ENCODE measurements around the gene PPP4R3B.

PPP4R3B gene

DNA sequence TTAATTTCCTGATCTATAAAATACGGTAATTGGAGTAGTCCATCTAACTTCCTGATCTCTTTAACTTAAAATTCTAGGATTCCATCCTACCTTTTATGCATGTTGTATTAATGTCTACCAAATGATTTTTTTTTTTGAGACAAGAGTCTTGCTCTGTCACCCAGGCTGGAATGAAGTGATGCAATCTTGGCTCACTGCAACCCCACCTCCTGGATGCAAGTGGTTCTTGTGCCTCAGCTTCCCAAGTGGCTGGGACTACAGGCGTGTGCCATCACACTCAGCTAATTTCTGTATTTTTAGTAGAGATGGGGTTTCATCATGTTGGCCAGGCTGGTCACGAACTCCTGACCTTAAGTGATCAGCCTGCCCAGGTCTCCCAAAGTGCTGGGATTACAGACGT, 50.1 kb downstream of the PPP4R3B start:
- peaks cover 50 to 77% (median 54%) of the 10 kb centered on the region in 3 donors for H3K36me3 ChIP-seq
- DNase-seq = no peak
- intact Hi-C loops (cut with DNase I; ENCODE audit: low total_unique reads) = no loop called here

DNA sequence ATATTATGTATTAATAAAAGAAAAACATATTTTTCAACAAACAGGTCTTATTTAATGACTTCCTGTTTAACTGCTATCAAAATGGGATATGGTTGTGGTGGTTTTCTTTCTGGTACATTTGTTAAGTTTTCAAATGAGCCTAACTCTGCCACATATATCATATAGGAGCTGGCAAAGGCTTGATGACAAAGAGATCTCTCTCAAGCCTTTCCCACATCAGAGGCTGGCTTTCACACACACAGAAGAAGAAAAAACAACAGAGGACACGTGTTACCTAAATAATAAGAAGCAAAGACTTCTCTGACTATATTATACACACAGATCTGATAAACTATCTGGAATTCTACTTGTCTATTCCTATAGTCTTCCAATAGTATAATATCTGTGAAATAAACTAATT, 51.8 kb downstream of the PPP4R3B start:
- TF ChIP-seq, protein P1, sequence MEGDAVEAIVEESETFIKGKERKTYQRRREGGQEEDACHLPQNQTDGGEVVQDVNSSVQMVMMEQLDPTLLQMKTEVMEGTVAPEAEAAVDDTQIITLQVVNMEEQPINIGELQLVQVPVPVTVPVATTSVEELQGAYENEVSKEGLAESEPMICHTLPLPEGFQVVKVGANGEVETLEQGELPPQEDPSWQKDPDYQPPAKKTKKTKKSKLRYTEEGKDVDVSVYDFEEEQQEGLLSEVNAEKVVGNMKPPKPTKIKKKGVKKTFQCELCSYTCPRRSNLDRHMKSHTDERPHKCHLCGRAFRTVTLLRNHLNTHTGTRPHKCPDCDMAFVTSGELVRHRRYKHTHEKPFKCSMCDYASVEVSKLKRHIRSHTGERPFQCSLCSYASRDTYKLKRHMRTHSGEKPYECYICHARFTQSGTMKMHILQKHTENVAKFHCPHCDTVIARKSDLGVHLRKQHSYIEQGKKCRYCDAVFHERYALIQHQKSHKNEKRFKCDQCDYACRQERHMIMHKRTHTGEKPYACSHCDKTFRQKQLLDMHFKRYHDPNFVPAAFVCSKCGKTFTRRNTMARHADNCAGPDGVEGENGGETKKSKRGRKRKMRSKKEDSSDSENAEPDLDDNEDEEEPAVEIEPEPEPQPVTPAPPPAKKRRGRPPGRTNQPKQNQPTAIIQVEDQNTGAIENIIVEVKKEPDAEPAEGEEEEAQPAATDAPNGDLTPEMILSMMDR (IDR thresholded peaks at IDR 0.05) = no peak
- no peaks in the 10 kb centered on the region for H3K4me1 ChIP-seq
- H3K9me3 ChIP-seq = no peaks in the 10 kb centered on the region
- H3K4me3 ChIP-seq = no peak overlapping the region
- intact Hi-C loops (cut with DNase I; ENCODE audit: low total_unique reads) = no loop called here
- no peak overlapping the region for H3K27ac ChIP-seq
- no peak for DNase-seq
- no peaks in the 10 kb centered on the region for H3K27me3 ChIP-seq
- peaks cover 61 to 85% (median 63%) of the 10 kb centered on the region in 3 donors for H3K36me3 ChIP-seq

More for the DNA sequence above, 50.1 kb downstream of the PPP4R3B start:
- Histone ChIP-seq H3K4me3 (no peak overlapping the region), H3K9me3 (no peaks in the 10 kb centered on the region), H3K27ac (no peak overlapping the region), H3K27me3 (no peaks in the 10 kb centered on the region), H3K4me1 (no peaks in the 10 kb centered on the region)
- TF ChIP-seq, protein P1 (IDR thresholded peaks at IDR 0.05) = no peak

DNA sequence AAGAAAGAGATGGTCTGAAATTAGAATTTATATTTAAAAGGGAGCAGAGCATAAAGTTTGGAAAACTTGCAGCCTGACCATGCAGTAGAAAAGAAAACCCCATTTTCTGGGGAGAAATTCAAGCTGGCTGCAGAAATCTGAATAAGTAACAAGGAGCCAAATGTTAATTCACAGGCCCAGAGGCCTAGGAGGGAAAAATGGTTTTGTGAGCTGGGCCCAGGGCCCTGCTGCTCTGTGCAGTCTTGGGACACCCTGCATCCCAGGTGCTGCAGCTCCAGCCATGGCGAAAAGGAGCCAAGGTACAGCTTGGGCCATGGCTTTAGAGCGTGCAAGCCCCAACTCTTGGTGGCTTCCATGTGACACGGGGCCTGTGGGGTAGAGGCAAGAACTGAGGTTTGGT, 56.6 kb downstream of the PPP4R3B start:
- H3K9me3 ChIP-seq = no peaks in the 10 kb centered on the region
- DNase-seq = no peak
- H3K27me3 ChIP-seq = no peaks in the 10 kb centered on the region
- intact Hi-C loops (cut with DNase I; ENCODE audit: low total_unique reads) = no loop called here
- H3K27ac ChIP-seq = no peak overlapping the region
- H3K4me1 ChIP-seq = no peaks in the 10 kb centered on the region
- peaks cover 69 to 89% (median 69%) of the 10 kb centered on the region in 3 donors for H3K36me3 ChIP-seq
- TF ChIP-seq, protein P1 (IDR thresholded peaks at IDR 0.05) = no peak
- no peak overlapping the region for H3K4me3 ChIP-seq

DNA sequence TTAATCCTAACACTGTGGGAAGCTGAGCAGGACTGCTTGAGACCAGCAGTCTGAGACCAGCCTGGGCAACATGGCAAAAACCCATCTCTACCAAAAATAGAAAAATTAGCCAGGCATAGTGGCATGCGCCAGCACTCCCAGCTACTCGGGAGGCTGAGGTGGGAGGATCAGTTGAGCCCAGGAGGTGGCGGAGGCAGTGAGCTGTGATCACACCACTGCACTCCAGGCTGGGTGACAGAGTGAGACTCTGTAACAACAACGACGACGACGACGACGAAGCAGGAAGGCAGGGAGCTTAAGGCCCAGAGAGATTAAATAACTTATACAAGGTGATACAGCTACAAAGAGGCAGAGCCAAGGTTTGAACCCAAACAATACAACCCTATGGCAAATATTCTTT, 60.6 kb downstream of the PPP4R3B start:
- intact Hi-C loops (cut with DNase I; ENCODE audit: low total_unique reads) = no loop called here
- Histone ChIP-seq H3K27me3 (no peaks in the 10 kb centered on the region), H3K9me3 (no peaks in the 10 kb centered on the region), H3K4me3 (no peak overlapping the region), H3K4me1 (no peaks in the 10 kb centered on the region), H3K36me3 (peaks cover 38 to 80% (median 52%) of the 10 kb centered on the region in 3 donors), H3K27ac (no peak overlapping the region)
- TF ChIP-seq, protein P1 (IDR thresholded peaks at IDR 0.05) = no peak
- peak in 1 of 2 donors; percentile 19 for DNase-seq

DNA sequence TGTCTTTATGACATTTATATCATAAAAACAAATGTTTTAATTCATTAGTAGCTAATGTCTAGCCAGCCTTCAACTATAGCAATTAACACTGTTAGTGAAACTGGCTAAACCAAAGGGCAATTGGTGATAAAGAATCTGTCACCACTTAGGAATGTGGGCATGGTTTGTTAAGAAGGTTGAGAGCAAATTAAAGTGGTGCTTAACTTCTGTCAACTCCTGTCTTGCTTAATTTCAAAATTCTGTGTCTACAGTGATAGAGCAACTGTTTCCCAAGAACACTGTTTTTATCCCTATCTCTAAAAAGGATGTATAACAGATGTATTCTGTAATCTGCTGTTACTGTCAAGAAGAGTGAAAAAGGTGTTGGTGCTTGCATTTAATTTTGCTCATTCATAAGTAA, 61.4 kb downstream of the PPP4R3B start:
- DNase-seq = no peak
- Histone ChIP-seq H3K27me3 (no peaks in the 10 kb centered on the region), H3K4me1 (no peaks in the 10 kb centered on the region), H3K4me3 (no peak overlapping the region), H3K27ac (no peak overlapping the region), H3K9me3 (no peaks in the 10 kb centered on the region), H3K36me3 (peaks cover 32 to 72% (median 45%) of the 10 kb centered on the region in 3 donors)
- intact Hi-C loops (cut with DNase I; ENCODE audit: low total_unique reads) = no loop called here
- TF ChIP-seq, protein P1 (IDR thresholded peaks at IDR 0.05) = no peak

DNA sequence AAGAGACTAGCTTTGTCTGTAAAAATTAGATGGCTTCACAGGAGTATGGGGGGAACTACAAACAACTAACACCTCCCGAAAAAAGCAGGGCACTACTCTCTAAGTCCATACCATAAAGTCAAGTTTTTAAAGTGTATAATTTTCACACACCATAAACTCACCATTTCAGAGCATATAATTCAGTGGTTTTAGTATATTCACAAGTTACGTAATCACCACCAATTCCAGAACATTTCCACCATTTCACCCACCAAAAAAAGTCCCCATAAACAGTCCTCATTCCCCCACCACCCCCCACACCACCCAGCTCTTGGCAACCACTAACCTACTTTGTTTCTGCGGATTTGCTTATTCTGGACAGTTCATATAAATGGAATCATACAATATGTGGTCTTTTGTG, 64.1 kb downstream of the PPP4R3B start:
- intact Hi-C loops (cut with DNase I; ENCODE audit: low total_unique reads) = no loop called here
- no peaks in the 10 kb centered on the region for H3K27me3 ChIP-seq
- H3K4me3 ChIP-seq = no peak overlapping the region
- H3K36me3 ChIP-seq = peaks cover 26 to 54% (median 31%) of the 10 kb centered on the region in 3 donors
- H3K4me1 ChIP-seq = no peaks in the 10 kb centered on the region
- TF ChIP-seq, protein P1 (IDR thresholded peaks at IDR 0.05) = no peak
- H3K27ac ChIP-seq = no peak overlapping the region
- H3K9me3 ChIP-seq = no peaks in the 10 kb centered on the region
- no peak for DNase-seq
